SU-DHL-6 (cell line): ENCODE results near the gene MPZL1.

Experiments used
- H2AFZ ChIP-seq: fragments of 200-600 bp; sonication (generic); 2 replicates; pipeline ENCODE4 v1.6.1; 2014; ENCODE audit warnings: low read depth, mild to moderate bottlenecking, moderate library complexity, mixed read lengths, antibody characterized with exemption, low read length; ENCODE audit not compliant: severe bottlenecking
- H3F3A ChIP-seq: fragments of 200-600 bp; shearing (Covaris generic); 2 replicates; pipeline ENCODE4 v1.6.0; 2016; ENCODE audit warnings: antibody characterized with exemption, mild to moderate bottlenecking; ENCODE audit not compliant: insufficient read depth
- H3K27ac ChIP-seq: fragments of 200-600 bp; sonication (generic); 2 replicates; pipeline ENCODE4 v1.5.1; 2016; ENCODE audit warnings: low read depth, mild to moderate bottlenecking, low read length, moderate library complexity, mixed read lengths
- H3K27me3 ChIP-seq: fragments of 200-600 bp; sonication (generic), shearing (Covaris generic); 2 replicates; pipeline ENCODE4 v1.6.0; 2014; ENCODE audit warnings: mild to moderate bottlenecking, low read length
- H3K36me3 ChIP-seq: fragments of 200-600 bp; sonication (generic); 2 replicates; pipeline ENCODE4 v1.6.1; 2014; ENCODE audit warnings: mild to moderate bottlenecking, low read length, mixed read lengths
- H3K4me2 ChIP-seq: fragments of 300-600, 200-600 bp; shearing (Covaris generic), sonication (generic); 2 replicates; pipeline ENCODE4 v1.6.0; 2014; ENCODE audit warnings: low read length, low read depth, mild to moderate bottlenecking; ENCODE audit not compliant: poor library complexity, severe bottlenecking
- H3K4me3 ChIP-seq: fragments of 200-600 bp; sonication (generic); 2 replicates; pipeline ENCODE4 v1.5.1; 2014; ENCODE audit warnings: antibody characterized with exemption, low read length, mild to moderate bottlenecking, mixed read lengths; ENCODE audit not compliant: insufficient read depth, poor library complexity, severe bottlenecking
- H3K79me2 ChIP-seq: fragments of 200-600 bp; sonication (generic); 2 replicates; pipeline ENCODE4 v1.6.1; 2014; ENCODE audit warnings: mild to moderate bottlenecking, low read length, moderate library complexity; ENCODE audit not compliant: insufficient read depth
- H3K9ac ChIP-seq: fragments of 200-600 bp; sonication (generic); 2 replicates; pipeline ENCODE4 v1.7.0; 2014; ENCODE audit warnings: mild to moderate bottlenecking, low read length
- H3K9me2 ChIP-seq: fragments of 200-600 bp; sonication (generic); replicated peaks from 2 replicates; pipeline ENCODE4 v1.6.1; 2014; ENCODE audit warnings: low read length; ENCODE audit not compliant: insufficient read depth
- H3K9me3 ChIP-seq: fragments of 200-600 bp; sonication (generic); 2 replicates; pipeline ENCODE4 v1.6.1; 2014; ENCODE audit warnings: low read length, mixed read lengths; ENCODE audit not compliant: insufficient read depth
- H4K20me1 ChIP-seq: fragments of 200-600 bp; sonication (generic); 2 replicates; pipeline ENCODE4 v1.6.1; 2014; ENCODE audit warnings: low read depth, mild to moderate bottlenecking, antibody characterized with exemption, low read length, moderate library complexity, mixed read lengths
- CTCF ChIP-seq: fragments of 200-600 bp; sonication (generic); IDR thresholded peaks from one replicate; pipeline ENCODE4 v1.5.1; 2017; ENCODE audit warnings: antibody characterized with exemption, mild to moderate bottlenecking, low read length, moderate library complexity; ENCODE audit not compliant: insufficient read depth, poor library complexity, severe bottlenecking
- EZH2phosphoT487 ChIP-seq: fragments of 200-600 bp; sonication (generic), shearing (Covaris generic); conservative IDR thresholded peaks from 2 replicates; pipeline ENCODE4 v1.6.1; 2018; ENCODE audit warnings: mild to moderate bottlenecking, antibody characterized with exemption, low read length, moderate library complexity, mixed read lengths

The MPZL1 gene

GRCh38 chr1:167752219-167752985, 30.6 kb downstream of the MPZL1 start:
- Histone ChIP-seq H3K4me2 (peak overlapping the region; percentile 21), H3F3A (no peaks in the 10 kb centered on the region; the same call in 1 of the 2 replicates), H3K4me3 (no peak overlapping the region), H3K9ac (no peak overlapping the region), H3K36me3 (no peaks in the 10 kb centered on the region), H4K20me1 (no peaks in the 10 kb centered on the region), H2AFZ (no peak overlapping the region), H3K27ac (no peak overlapping the region), H3K27me3 (no peaks in the 10 kb centered on the region), H3K9me3 (no peaks in the 10 kb centered on the region), H3K9me2 (no peaks in the 10 kb centered on the region), H3K79me2 (no peaks in the 10 kb centered on the region)
- TF ChIP-seq EZH2phosphoT487 (no peak), CTCF (no peak)

- no peaks in the 10 kb centered on the region for H3K9me3 ChIP-seq
- no peaks in the 10 kb centered on the region for H4K20me1 ChIP-seq
- TF ChIP-seq CTCF (no peak), EZH2phosphoT487 (no peak)
- no peaks in the 10 kb centered on the region for H3K9me2 ChIP-seq
- no peaks in the 10 kb centered on the region; the same call in 1 of the 2 replicates for H3F3A ChIP-seq
- H3K79me2 ChIP-seq: no peaks in the 10 kb centered on the region
- no peak overlapping the region for H3K27ac ChIP-seq
- H3K27me3 ChIP-seq: no peaks in the 10 kb centered on the region
- no peak overlapping the region for H3K4me2 ChIP-seq
- H3K4me3 ChIP-seq: no peak overlapping the region
- no peak overlapping the region for H2AFZ ChIP-seq
- H3K36me3 ChIP-seq: no peaks in the 10 kb centered on the region
- no peak overlapping the region for H3K9ac ChIP-seq
These were observed 33.9 kb downstream of the MPZL1 start for GRCh38 chr1:167755654-167756053.

- Histone ChIP-seq H4K20me1 (no peaks in the 10 kb centered on the region), H3K79me2 (no peaks in the 10 kb centered on the region)
- no peak for TF ChIP-seq CTCF
- TF ChIP-seq EZH2phosphoT487: no peak
These were observed 35.1 kb downstream of the MPZL1 start for GRCh38 chr1:167756730-167757405.

More at GRCh38 chr1:167756730-167757405, 35.1 kb downstream of the MPZL1 start:
- H3K9me2 ChIP-seq: no peaks in the 10 kb centered on the region
- no peak overlapping the region for H3K4me3 ChIP-seq
- H3K9ac ChIP-seq: no peak overlapping the region
- H3K36me3 ChIP-seq: no peaks in the 10 kb centered on the region
- H3K9me3 ChIP-seq: no peaks in the 10 kb centered on the region
- no peaks in the 10 kb centered on the region; the same call in 1 of the 2 replicates for H3F3A ChIP-seq
- no peak overlapping the region for H3K4me2 ChIP-seq
- no peak overlapping the region for H3K27ac ChIP-seq
- H2AFZ ChIP-seq: no peak overlapping the region
- H3K27me3 ChIP-seq: no peaks in the 10 kb centered on the region
